GM23248 (cell line): ENCODE results near the gene CHST14. TPM values are rescaled to one million over a fixed set of nuclear protein-coding genes. Genes with fewer than 3 reads are reported as not detected.
A peak's percentile ranks its signal among the peaks of the same experiment; 100 is the strongest.

Experiments used
- DNase-seq: peaks from one replicate; pipeline ENCODE4 v3.0.0-alpha.2; 2015
- H2AFZ ChIP-seq: fragments of 200-600 bp; sonication (generic); 2 replicates; pipeline ENCODE4 v1.6.1; 2016; ENCODE audit warnings: antibody characterized with exemption
- H3F3A ChIP-seq: fragments of 200-600 bp; sonication (generic); 2 replicates; pipeline ENCODE4 v1.6.1; 2016; ENCODE audit warnings: mild to moderate bottlenecking, antibody characterized with exemption, mixed run types; ENCODE audit not compliant: insufficient read depth
- H3K27ac ChIP-seq: fragments of 200-600 bp; sonication (generic); 2 replicates; pipeline ENCODE4 v1.5.1; 2016; ENCODE audit warnings: mild to moderate bottlenecking
- H3K27me3 ChIP-seq: fragments of 200-600 bp; sonication (generic); replicated peaks from 2 replicates; pipeline ENCODE4 v1.6.1; 2016; ENCODE audit warnings: mild to moderate bottlenecking; ENCODE audit not compliant: insufficient read depth
- H3K36me3 ChIP-seq: fragments of 200-600 bp; sonication (generic); 2 replicates; pipeline ENCODE4 v1.6.1; 2016; ENCODE audit warnings: low read depth, mild to moderate bottlenecking
- H3K4me1 ChIP-seq: fragments of 200-600 bp; sonication (generic); 2 replicates; pipeline ENCODE4 v1.6.1; 2016; ENCODE audit warnings: mild to moderate bottlenecking; ENCODE audit not compliant: insufficient read depth
- H3K4me2 ChIP-seq: fragments of 200-600 bp; sonication (generic); one replicate; pipeline ENCODE4 v1.6.1; 2016; ENCODE audit warnings: mild to moderate bottlenecking; ENCODE audit not compliant: unreplicated experiment
- H3K4me3 ChIP-seq: fragments of 200-600 bp; sonication (generic); 2 replicates; pipeline ENCODE4 v1.5.1; 2016; ENCODE audit warnings: mild to moderate bottlenecking
- H3K79me2 ChIP-seq: fragments of 200-600 bp; sonication (generic); 2 replicates; pipeline ENCODE4 v1.6.1; 2016; ENCODE audit warnings: mild to moderate bottlenecking; ENCODE audit not compliant: insufficient read depth
- H3K9ac ChIP-seq: fragments of 200-600 bp; sonication (generic); 2 replicates; pipeline ENCODE4 v1.6.1; 2016; ENCODE audit warnings: mild to moderate bottlenecking
- H3K9me2 ChIP-seq: fragments of 200-600 bp; sonication (generic); 2 replicates; pipeline ENCODE4 v1.6.1; 2016; ENCODE audit warnings: mixed run types, mild to moderate bottlenecking, moderate library complexity; ENCODE audit not compliant: insufficient read depth
- H3K9me3 ChIP-seq: fragments of 200-600 bp; sonication (generic); one replicate; pipeline ENCODE4 v1.6.1; 2017; ENCODE audit warnings: low read depth
- H4K20me1 ChIP-seq: fragments of 200-600 bp; sonication (generic); 2 replicates; pipeline ENCODE4 v1.6.0; 2016; ENCODE audit not compliant: insufficient read depth
- EZH2 ChIP-seq: fragments of 200-600 bp; sonication (generic); IDR thresholded peaks from 2 replicates; pipeline ENCODE4 v1.6.1; 2018; ENCODE audit warnings: antibody characterized with exemption, mild to moderate bottlenecking; ENCODE audit not compliant: insufficient read depth, poor library complexity, severe bottlenecking
- EZH2phosphoT487 ChIP-seq: fragments of 200-600 bp; sonication (generic); IDR thresholded peaks from 2 replicates; pipeline ENCODE4 v1.6.1; 2018; ENCODE audit warnings: antibody characterized with exemption, moderate library complexity, mild to moderate bottlenecking, low read depth; ENCODE audit not compliant: insufficient read depth
- WGBS, 2 experiments: methylation state at CpG; one replicate each; pipeline ENCODE4 v1.1.6; 2015 to 2017; ENCODE audit warnings: low lambda C conversion rate in 2 of 2, low coverage in 1 of 2; ENCODE audit errors: missing lambda C conversion rate in 2 of 2; 5-methylcytosine and 5-hydroxymethylcytosine counted together
- in situ Hi-C: fragments of 300-500 bp; cut with MboI; formaldehyde crosslinking; loops from 2 replicates; pipeline ENCODE4 v1.15.0; 2020
- polyA plus RNA-seq: library from polyadenylated mRNA; unstranded; fragments of >200 nt; fragmentation: Nextera tagmentation; extraction: Ambion mirVana; gene quantifications from 2 replicates; pipeline ENCODE4 v1.2.1, GENCODE V29; 2016
- total RNA-seq: library from RNA; depleted of rRNA; stranded (reverse); fragments of >200 nt; shearing (Covaris generic); gene quantifications from 2 replicates; pipeline ENCODE4 v1.2.3, GENCODE V29; 2014; rRNA removed

Gene CHST14, protein sequence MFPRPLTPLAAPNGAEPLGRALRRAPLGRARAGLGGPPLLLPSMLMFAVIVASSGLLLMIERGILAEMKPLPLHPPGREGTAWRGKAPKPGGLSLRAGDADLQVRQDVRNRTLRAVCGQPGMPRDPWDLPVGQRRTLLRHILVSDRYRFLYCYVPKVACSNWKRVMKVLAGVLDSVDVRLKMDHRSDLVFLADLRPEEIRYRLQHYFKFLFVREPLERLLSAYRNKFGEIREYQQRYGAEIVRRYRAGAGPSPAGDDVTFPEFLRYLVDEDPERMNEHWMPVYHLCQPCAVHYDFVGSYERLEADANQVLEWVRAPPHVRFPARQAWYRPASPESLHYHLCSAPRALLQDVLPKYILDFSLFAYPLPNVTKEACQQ
- total RNA-seq (26.1 and 26.6 TPM in 2 replicates), polyA plus RNA-seq (18.7 and 21.2 TPM in 2 replicates)

- peak within 1 kb of the TSS; percentile 33 for H3K27ac ChIP-seq
- H3K9me3 ChIP-seq: no peaks in the 10 kb centered on the region
- no peak for TF ChIP-seq EZH2phosphoT487
- no peak for TF ChIP-seq EZH2
- H3K9me2 ChIP-seq: no peaks in the 10 kb centered on the region
- in situ Hi-C loops: no loop called here
- H3K4me1 ChIP-seq: 0 out of 2 replicates have a peak, but pooled peaks cover 4% of the 10 kb centered on the region
- no peaks in the 10 kb centered on the region for H3K27me3 ChIP-seq
- H3K9ac ChIP-seq: peak within 1 kb of the TSS; percentile 81
- no peaks in the 10 kb centered on the region for H4K20me1 ChIP-seq
- peaks cover 20% of the 10 kb centered on the region; the same call in 1 of the 2 replicates for H3F3A ChIP-seq
- H3K4me2 ChIP-seq: peak within 1 kb of the TSS; percentile 72
- peak; percentile 70 for DNase-seq
- H3K4me3 ChIP-seq: peak within 1 kb of the TSS; percentile 77
- 7 to 19% methylated on average over 14 to 51 of the region's 52 CpGs for WGBS, 2 experiments
- H3K36me3 ChIP-seq: no peaks in the 10 kb centered on the region
- H2AFZ ChIP-seq: peak within 1 kb of the TSS; percentile 73
- H3K79me2 ChIP-seq: no peaks in the 10 kb centered on the region
These were observed at the start of gene CHST14 for GRCh38 chr15:40470423-40471104. TSS of gene CHST14 (plus strand) at chr15:40470984. CDS start at chr15:40471214, 230 bp downstream.

DNA sequence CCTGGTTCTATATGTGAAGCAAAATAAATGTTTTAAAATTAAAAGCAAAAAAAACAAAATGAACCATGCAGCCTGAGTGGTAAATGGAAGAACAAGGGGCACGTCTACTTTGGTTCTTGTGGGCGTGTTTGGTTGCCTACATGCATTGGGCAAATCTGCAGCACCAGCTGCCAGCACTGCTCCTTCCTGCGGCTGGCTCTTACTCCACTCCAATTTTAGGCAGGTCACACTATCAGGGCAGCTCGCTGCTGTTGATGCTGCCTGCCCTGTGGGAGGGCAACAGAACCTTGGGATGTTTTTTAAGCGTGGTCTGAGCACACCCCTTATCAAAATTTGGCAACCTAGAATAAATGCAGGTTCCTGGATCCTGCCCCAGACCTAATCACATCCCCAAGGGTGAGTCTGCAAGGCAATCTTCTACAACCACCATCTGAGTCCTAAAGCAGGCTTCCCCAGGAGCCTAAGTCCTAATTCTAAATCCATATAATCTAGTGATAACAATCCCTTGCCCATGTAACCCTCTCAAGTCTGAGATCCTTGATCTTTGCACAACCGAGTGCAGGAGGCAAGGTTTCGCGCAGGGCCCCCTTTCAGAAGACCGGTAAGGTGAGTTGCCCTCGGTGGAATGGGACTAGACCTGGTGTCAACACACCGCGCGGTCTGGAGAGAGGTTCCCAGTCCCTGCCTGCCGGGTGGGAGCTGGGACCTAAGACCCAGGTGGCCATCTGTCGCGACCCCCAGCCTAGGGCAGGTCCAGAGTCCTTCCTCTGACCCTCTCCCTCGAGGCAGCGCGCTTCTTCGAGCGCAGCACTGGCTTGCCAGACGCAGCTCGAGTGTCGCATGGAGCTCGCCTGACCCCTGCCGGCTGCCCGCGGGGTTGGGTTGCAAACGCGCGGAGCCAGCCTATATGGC, 49.3 kb upstream of the CHST14 start:
- DNase-seq: peak; percentile 83
- Histone ChIP-seq H3K4me1 (no peaks in the 10 kb centered on the region), H3K4me2 (peak overlapping the region; percentile 51), H3K79me2 (no peaks in the 10 kb centered on the region), H3K9me3 (no peaks in the 10 kb centered on the region), H3K4me3 (peak overlapping the region; percentile 28; the same call in 1 of the 2 replicates), H3K27me3 (no peaks in the 10 kb centered on the region), H2AFZ (no peak overlapping the region), H3K9ac (no peak overlapping the region), H3F3A (peaks cover 12% of the 10 kb centered on the region), H3K27ac (no peak overlapping the region), H4K20me1 (no peaks in the 10 kb centered on the region), H3K9me2 (no peaks in the 10 kb centered on the region), H3K36me3 (no peaks in the 10 kb centered on the region)
- in situ Hi-C loops: no loop called here
- 21 to 24% methylated on average over 31 of the region's 31 CpGs for WGBS, 2 experiments
- TF ChIP-seq EZH2phosphoT487 (no peak), EZH2 (no peak)

DNA sequence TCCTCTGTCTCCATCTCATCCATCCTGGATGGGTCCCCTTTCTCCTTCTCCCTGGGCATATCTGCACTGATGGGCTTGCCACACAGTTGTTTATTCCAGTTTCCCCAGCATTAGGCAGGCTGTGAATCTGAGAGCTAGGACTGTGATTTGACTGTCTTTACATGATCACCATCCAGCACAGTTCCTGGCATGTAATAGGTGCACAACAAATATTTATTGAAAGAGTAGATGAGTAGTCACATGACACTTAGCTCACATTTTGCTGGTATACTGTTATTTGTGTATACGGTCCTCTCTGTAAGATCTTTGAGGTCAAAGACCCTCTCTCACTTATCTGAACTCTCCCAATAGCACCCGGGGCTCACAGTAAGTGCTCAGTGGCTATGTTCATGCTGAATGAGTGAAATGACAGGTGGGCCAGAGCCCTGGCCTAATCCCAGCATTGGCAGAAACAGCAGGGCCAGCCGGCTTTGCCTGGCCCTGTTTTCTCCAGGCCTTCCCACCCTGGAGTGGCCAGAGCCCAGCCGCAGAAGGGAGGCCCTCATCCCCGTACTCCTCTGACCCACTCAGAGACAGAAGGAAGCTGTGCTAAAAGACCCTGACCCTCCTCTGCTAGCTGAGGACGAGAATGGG, 46.2 kb upstream of the CHST14 start:
- in situ Hi-C loops: no loop called here
- DNase-seq: no peak
- 76 to 80% methylated on average over 6 of the region's 6 CpGs for WGBS, 2 experiments

More for the DNA sequence above, 46.2 kb upstream of the CHST14 start:
- no peak overlapping the region for H3K4me3 ChIP-seq
- H3F3A ChIP-seq: peaks cover 12% of the 10 kb centered on the region
- no peaks in the 10 kb centered on the region for H3K79me2 ChIP-seq
- H4K20me1 ChIP-seq: no peaks in the 10 kb centered on the region
- H3K4me1 ChIP-seq: peaks cover 2% of the 10 kb centered on the region; the same call in 1 of the 2 replicates
- no peak overlapping the region for H2AFZ ChIP-seq
- H3K27me3 ChIP-seq: no peaks in the 10 kb centered on the region
- H3K9me2 ChIP-seq: no peaks in the 10 kb centered on the region
- H3K9ac ChIP-seq: no peak overlapping the region
- no peak for TF ChIP-seq EZH2
- H3K27ac ChIP-seq: no peak overlapping the region
- no peak overlapping the region for H3K4me2 ChIP-seq
- no peaks in the 10 kb centered on the region for H3K36me3 ChIP-seq
- no peaks in the 10 kb centered on the region for H3K9me3 ChIP-seq
